ENCODE data around the gene ELN. TPM values are rescaled to one million over a fixed set of nuclear protein-coding genes. Genes with fewer than 3 reads are reported as not detected.
"Not testable (repeated sequence)": the region's sequence is repeated elsewhere in the genome, so short reads cannot be mapped to it uniquely, and the experiment has no call there.

ELN gene
- total and polyA plus RNA-seq, 2 donors (not counting 3 experiments of a cell fraction or from before 2014, with no cell fraction given), result 1.7 to 2.6 TPM

GRCh38 chr7:74010407-74010806 lies 17.6 kb upstream of the ELN start:
- ChIA-PET CTCF (interaction anchor here (2.9 kb wide), 1 partner anchor 16 kb away, joined by 16 read pairs; no protein-coding TSS in a partner anchor), POLR2A (no interaction called here)
- H3K4me1 ChIP-seq (ENCODE audit: control insufficient read depth, extremely low read depth, insufficient read depth, low read length), result peaks cover 12% of the 10 kb centered on the region
- H3K9ac ChIP-seq (replicated peaks; ENCODE audit: extremely low read depth, insufficient read depth, low read length), result no peak overlapping the region
- no peaks in the 10 kb centered on the region for H3K9me3 ChIP-seq (replicated peaks; ENCODE audit: control insufficient read depth, insufficient read depth, low read length)
- no peak for FAIRE-seq
- DNase-seq (ENCODE audit: low read depth, low spot score), result no peak
- dilution Hi-C loops (cut with MboI; ENCODE audit: extremely low pct_ligation_motif_present, low sequenced_read_pairs) (no loop called here), intact Hi-C loops (cut with micrococcal nuclease) (no loop called here)
- BruUV-seq (replicated peaks), result no TSS peak
- H3K4me3 ChIP-seq (replicated peaks in 1 of 3; ENCODE audit: insufficient read depth in 1 of 3, low read depth in 1 of 3, low read length in 3 of 3), result no peak overlapping the region
- no peaks in the 10 kb centered on the region for H3K27me3 ChIP-seq (ENCODE audit: control insufficient read depth in 2 of 2, insufficient read depth in 2 of 2, low read length in 2 of 2)
- no peaks in the 10 kb centered on the region for H4K20me1 ChIP-seq (replicated peaks; ENCODE audit: control insufficient read depth, extremely low read depth, insufficient read depth, low read length)
- H3K27ac ChIP-seq (ENCODE audit: insufficient read depth, low read depth, low read length), result no peak overlapping the region
- no peak overlapping the region for H2AFZ ChIP-seq (ENCODE audit: low read depth, low read length)
- no peaks in the 10 kb centered on the region for H3K79me2 ChIP-seq (ENCODE audit: control insufficient read depth, insufficient read depth, low read length)
- H3K36me3 ChIP-seq (ENCODE audit: control insufficient read depth in 2 of 2, extremely low read depth in 1 of 2, insufficient read depth in 2 of 2, low read length in 2 of 2), result no peaks in the 10 kb centered on the region
- H3K4me2 ChIP-seq (ENCODE audit: insufficient read depth, low read length), result no peak overlapping the region
- H3K9me1 ChIP-seq (replicated peaks; ENCODE audit: control insufficient read depth, extremely low read depth, insufficient read depth, low read length), result no peaks in the 10 kb centered on the region
- no peak for TF ChIP-seq FOS (IDR thresholded peaks at IDR 0.05; ENCODE audit: borderline replicate concordance, insufficient read depth, low read length)
- no peak for TF ChIP-seq GATA2 (IDR thresholded peaks at IDR 0.05; ENCODE audit: insufficient read depth, insufficient read length, low read depth, low read length)
- TF ChIP-seq, protein P1, sequence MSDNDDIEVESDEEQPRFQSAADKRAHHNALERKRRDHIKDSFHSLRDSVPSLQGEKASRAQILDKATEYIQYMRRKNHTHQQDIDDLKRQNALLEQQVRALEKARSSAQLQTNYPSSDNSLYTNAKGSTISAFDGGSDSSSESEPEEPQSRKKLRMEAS (IDR thresholded peaks at IDR 0.05; ENCODE audit: insufficient read depth, insufficient read length), result no peak
- TF ChIP-seq JUN (IDR thresholded peaks at IDR 0.05; ENCODE audit: borderline replicate concordance, insufficient read depth, insufficient read length, low read depth), result no peak

- H3K9ac ChIP-seq (replicated peaks; ENCODE audit: extremely low read depth, insufficient read depth, low read length); BruUV-seq (replicated peaks); H3K9me3 ChIP-seq (replicated peaks; ENCODE audit: control insufficient read depth, insufficient read depth, low read length); H2AFZ ChIP-seq (ENCODE audit: low read depth, low read length); H3K4me1 ChIP-seq (ENCODE audit: control insufficient read depth, extremely low read depth, insufficient read depth, low read length); H3K36me3 ChIP-seq (ENCODE audit: control insufficient read depth in 2 of 2, extremely low read depth in 1 of 2, insufficient read depth in 2 of 2, low read length in 2 of 2); H3K27me3 ChIP-seq (ENCODE audit: control insufficient read depth in 2 of 2, insufficient read depth in 2 of 2, low read length in 2 of 2); H3K4me3 ChIP-seq (replicated peaks in 1 of 3; ENCODE audit: insufficient read depth in 1 of 3, low read depth in 1 of 3, low read length in 3 of 3); dilution Hi-C loops (cut with MboI; ENCODE audit: extremely low pct_ligation_motif_present, low sequenced_read_pairs); DNase-seq (ENCODE audit: low read depth, low spot score); intact Hi-C loops (cut with micrococcal nuclease); POLR2A ChIA-PET; H4K20me1 ChIP-seq (replicated peaks; ENCODE audit: control insufficient read depth, extremely low read depth, insufficient read depth, low read length); FAIRE-seq; H3K9me1 ChIP-seq (replicated peaks; ENCODE audit: control insufficient read depth, extremely low read depth, insufficient read depth, low read length); H3K27ac ChIP-seq (ENCODE audit: insufficient read depth, low read depth, low read length); H3K4me2 ChIP-seq (ENCODE audit: insufficient read depth, low read length); H3K79me2 ChIP-seq (ENCODE audit: control insufficient read depth, insufficient read depth, low read length): not testable (repeated sequence)
- CTCF ChIA-PET, result interaction anchor here (1.0 to 2.9 kb wide), 2 partner anchors 15 to 48 kb away, joined by 3 to 16 read pairs; no protein-coding TSS in a partner anchor
Observed at GRCh38 chr7:74011421-74011820, 16.6 kb upstream of the ELN start.

All from endothelial cell of umbilical vein (primary cell).